Measurements from ENCODE around the gene ABCG1.
A peak's percentile ranks its signal among the peaks of the same experiment; 100 is the strongest.

Gene ABCG1

GRCh38 chr21:42324896-42325295, 106.0 kb downstream of the ABCG1 start:
- Mint-ChIP-seq H3K4me1 (peaks cover 1 to 9% of the 10 kb centered on the region in 2 donors), H3K4me3 (no peak overlapping the region), H3K27me3 (peaks cover 20 to 44% of the 10 kb centered on the region in 2 donors), H3K36me3 (no peaks in the 10 kb centered on the region), H3K9me3 (peaks cover 0 to 1% of the 10 kb centered on the region in 2 donors), H3K27ac (no peak overlapping the region)
- DNase-seq (no peak), ATAC-seq (replicated peaks) (no peak)

GRCh38 chr21:42330380-42331371, 111.7 kb downstream of the ABCG1 start:
- no peak overlapping the region for H3K4me3 Mint-ChIP-seq
- peak; percentile 79 to 92 for ATAC-seq (replicated peaks)
- no peak overlapping the region for H3K27ac Mint-ChIP-seq
- H3K27me3 Mint-ChIP-seq = peaks cover 18 to 20% of the 10 kb centered on the region in 2 donors
- peak; percentile 9 for DNase-seq
- H3K4me1 Mint-ChIP-seq = peaks cover 5 to 9% of the 10 kb centered on the region in 2 donors
- H3K9me3 Mint-ChIP-seq = peaks cover 6 to 18% of the 10 kb centered on the region in 2 donors
- H3K36me3 Mint-ChIP-seq = peaks cover 5 to 13% of the 10 kb centered on the region in 2 donors

GRCh38 chr21:42331660-42332059, 112.7 kb downstream of the ABCG1 start:
- Mint-ChIP-seq H3K4me1 (peaks cover 5 to 9% of the 10 kb centered on the region in 2 donors), H3K36me3 (peaks cover 5 to 13% of the 10 kb centered on the region in 2 donors), H3K4me3 (no peak overlapping the region), H3K9me3 (peaks cover 6 to 18% of the 10 kb centered on the region in 2 donors), H3K27me3 (peaks cover 16 to 18% of the 10 kb centered on the region in 2 donors), H3K27ac (no peak overlapping the region)
- DNase-seq (no peak), ATAC-seq (replicated peaks) (no peak)

GRCh38 chr21:42332557-42333317, 113.8 kb downstream of the ABCG1 start:
- H3K4me1 Mint-ChIP-seq = peaks cover 6 to 12% of the 10 kb centered on the region in 2 donors
- peaks cover 5 to 13% of the 10 kb centered on the region in 2 donors for H3K36me3 Mint-ChIP-seq
- DNase-seq = no peak
- peaks cover 19 to 27% of the 10 kb centered on the region in 2 donors for H3K27me3 Mint-ChIP-seq
- ATAC-seq (replicated peaks) = no peak
- peaks cover 6 to 18% of the 10 kb centered on the region in 2 donors for H3K9me3 Mint-ChIP-seq
- no peak overlapping the region for H3K27ac Mint-ChIP-seq
- H3K4me3 Mint-ChIP-seq = no peak overlapping the region

- Mint-ChIP-seq H3K4me1 (peaks cover 10 to 12% of the 10 kb centered on the region in 2 donors), H3K4me3 (no peak overlapping the region), H3K27me3 (peaks cover 21 to 32% of the 10 kb centered on the region in 2 donors), H3K9me3 (peaks cover 4 to 14% of the 10 kb centered on the region in 2 donors), H3K27ac (no peak overlapping the region), H3K36me3 (peaks cover 4 to 9% of the 10 kb centered on the region in 2 donors)
- ATAC-seq (replicated peaks) (no peak), DNase-seq (no peak)
Observed at GRCh38 chr21:42336054-42336453, 117.1 kb downstream of the ABCG1 start.

- Mint-ChIP-seq H3K36me3 (peaks cover 0 to 4% of the 10 kb centered on the region in 2 donors), H3K27me3 (peaks cover 15 to 31% of the 10 kb centered on the region in 2 donors), H3K4me3 (no peak overlapping the region), H3K27ac (no peak overlapping the region), H3K4me1 (peaks cover 10 to 12% of the 10 kb centered on the region in 2 donors), H3K9me3 (peaks cover 0 to 4% of the 10 kb centered on the region in 2 donors)
- DNase-seq = no peak
- ATAC-seq (replicated peaks) = no peak
Observed at GRCh38 chr21:42337276-42337675, 118.3 kb downstream of the ABCG1 start.

GRCh38 chr21:42337830-42338728, 119.1 kb downstream of the ABCG1 start:
- no peak overlapping the region for H3K27ac Mint-ChIP-seq

GRCh38 chr21:42338729-42339715, 120.1 kb downstream of the ABCG1 start:
- DNase-seq (no peak), ATAC-seq (replicated peaks) (peak in 1 of 2 donors; percentile 52)
- Mint-ChIP-seq H3K27ac (no peak overlapping the region), H3K4me1 (peaks cover 10 to 12% of the 10 kb centered on the region in 2 donors), H3K9me3 (no peaks in the 10 kb centered on the region), H3K27me3 (peaks cover 5 to 18% of the 10 kb centered on the region in 2 donors), H3K4me3 (no peak overlapping the region), H3K36me3 (no peaks in the 10 kb centered on the region)

More at GRCh38 chr21:42337830-42338728, 119.1 kb downstream of the ABCG1 start:
- peak; percentile 98 for ATAC-seq (replicated peaks)
- H3K36me3 Mint-ChIP-seq = no peaks in the 10 kb centered on the region
- peak; percentile 70 for DNase-seq
- peaks cover 10 to 12% of the 10 kb centered on the region in 2 donors for H3K4me1 Mint-ChIP-seq
- H3K4me3 Mint-ChIP-seq = peak overlapping the region in 1 of 2 donors; percentile 25
- peaks cover 10 to 24% of the 10 kb centered on the region in 2 donors for H3K27me3 Mint-ChIP-seq
- H3K9me3 Mint-ChIP-seq = no peaks in the 10 kb centered on the region

- Mint-ChIP-seq H3K36me3 (no peaks in the 10 kb centered on the region), H3K9me3 (no peaks in the 10 kb centered on the region), H3K4me3 (no peak overlapping the region), H3K4me1 (peaks cover 10 to 12% of the 10 kb centered on the region in 2 donors), H3K27me3 (peaks cover 5 to 13% of the 10 kb centered on the region in 2 donors), H3K27ac (no peak overlapping the region)
- DNase-seq (no peak), ATAC-seq (replicated peaks) (no peak)
Observed at GRCh38 chr21:42340187-42341050, 121.5 kb downstream of the ABCG1 start.

- Mint-ChIP-seq H3K4me1 (peaks cover 10 to 12% of the 10 kb centered on the region in 2 donors), H3K4me3 (no peak overlapping the region), H3K27ac (no peak overlapping the region), H3K36me3 (no peaks in the 10 kb centered on the region), H3K9me3 (no peaks in the 10 kb centered on the region), H3K27me3 (peaks cover 5 to 16% of the 10 kb centered on the region in 2 donors)
- ATAC-seq (replicated peaks) (no peak), DNase-seq (no peak)
Observed at GRCh38 chr21:42341776-42342542, 123.0 kb downstream of the ABCG1 start.

- H3K4me3 Mint-ChIP-seq = no peak overlapping the region
- no peaks in the 10 kb centered on the region for H3K36me3 Mint-ChIP-seq
- H3K27me3 Mint-ChIP-seq = peaks cover 0 to 7% of the 10 kb centered on the region in 2 donors
- no peak overlapping the region for H3K27ac Mint-ChIP-seq
- DNase-seq (no peak), ATAC-seq (replicated peaks) (no peak)
- H3K4me1 Mint-ChIP-seq = peaks cover 3 to 7% of the 10 kb centered on the region in 2 donors
- no peaks in the 10 kb centered on the region for H3K9me3 Mint-ChIP-seq
Observed at GRCh38 chr21:42343101-42343500, 124.2 kb downstream of the ABCG1 start.
